Measurements from ENCODE around the gene AP2B1.
"Not testable (repeated sequence)": the region's sequence is repeated elsewhere in the genome, so short reads cannot be mapped to it uniquely, and the experiment has no call there.

AP2B1 gene

GRCh38 chr17:35578197-35578928 lies 8.8 kb upstream of the AP2B1 start, which contains the start of gene PEX12:
Gene PEX12, minus strand, starts transcription at chr17:35578571. Its CDS starts 550 bp downstream, at chr17:35578021.
- DNase-seq: no peak

DNA sequence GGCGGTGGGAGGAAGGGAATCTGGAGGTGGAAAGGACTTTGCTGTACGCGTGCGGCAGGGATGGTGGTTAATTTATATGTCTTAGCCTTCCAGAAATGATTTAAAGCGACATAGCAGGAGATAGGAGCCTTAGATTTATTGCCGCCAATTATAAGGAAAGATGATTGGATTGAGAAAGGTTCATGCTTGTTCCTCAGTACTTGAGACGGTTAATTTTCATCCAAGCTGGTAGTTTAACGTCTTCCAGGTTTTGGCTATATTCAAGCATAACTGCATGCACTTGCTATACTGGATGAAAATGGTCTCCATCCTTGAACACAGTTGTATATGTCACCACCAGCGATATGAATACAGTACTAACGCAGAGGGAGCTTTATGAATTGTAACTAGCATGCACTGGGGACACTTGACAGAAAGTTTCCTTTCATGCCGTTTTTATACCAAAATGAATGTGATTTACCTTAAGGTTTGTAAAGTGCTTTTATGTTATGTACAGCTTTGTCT lies 8.1 kb upstream of the AP2B1 start:
- no peak for DNase-seq

DNA sequence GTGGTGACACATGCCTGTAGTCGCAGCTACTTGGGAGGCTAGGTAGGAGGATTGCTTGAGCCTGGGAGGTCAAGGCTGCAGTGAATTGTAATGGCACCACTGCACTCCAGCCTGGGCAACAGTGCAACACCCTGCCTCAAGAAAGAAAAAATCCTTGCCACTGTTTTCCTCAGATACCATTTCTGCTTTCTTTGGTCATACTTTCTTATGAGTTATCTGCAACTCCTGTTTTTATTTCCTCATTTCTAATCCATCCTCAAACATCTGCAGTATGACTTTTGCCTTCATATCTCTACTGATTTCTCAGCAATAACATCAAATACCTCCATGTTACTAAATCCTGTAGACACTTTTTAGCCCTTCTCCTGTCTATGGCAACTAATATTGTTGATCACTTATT lies 3.1 kb upstream of the AP2B1 start:
- DNase-seq: no peak

- no peak for DNase-seq
Observed at GRCh38 chr17:35586569-35587073, 501 bp upstream of the AP2B1 start.

DNA sequence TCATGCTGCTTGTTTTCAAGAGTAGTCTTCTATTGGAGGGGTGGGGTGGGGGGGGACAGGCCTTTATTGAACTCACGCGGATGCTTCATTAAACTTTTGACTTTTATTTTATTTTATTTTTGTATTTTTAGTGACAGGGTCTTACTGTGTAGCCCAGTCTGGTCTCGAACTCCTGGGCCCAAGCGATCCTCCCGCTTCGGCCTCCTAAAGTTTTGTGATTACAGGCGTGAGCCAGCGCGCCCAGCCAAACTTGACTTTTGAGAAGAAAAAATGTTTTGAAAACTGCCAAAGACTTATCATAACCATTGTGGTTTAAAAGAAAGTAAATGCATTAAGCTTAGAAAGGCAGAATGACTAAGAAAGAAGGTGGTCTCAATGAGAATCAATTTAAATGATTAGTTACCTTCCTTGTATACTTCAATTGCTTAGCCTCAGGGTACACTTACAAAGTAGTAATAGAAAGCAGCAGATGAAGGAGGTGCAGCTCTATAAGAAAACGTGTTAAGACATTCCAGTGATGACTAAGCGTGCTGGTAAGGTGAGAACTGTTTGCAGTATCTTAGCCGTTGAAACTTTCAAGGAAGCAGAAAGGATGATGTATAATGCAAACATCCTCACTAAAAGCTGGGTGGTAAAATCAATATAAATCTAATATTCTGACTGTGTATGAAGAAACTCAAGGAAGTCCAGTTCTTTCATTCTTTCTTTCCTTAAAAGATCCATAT lies 1.2 kb downstream of the AP2B1 start:
- DNase-seq: no peak

GRCh38 chr17:35596072-35596471 lies 8.9 kb downstream of the AP2B1 start:
- DNase-seq: no peak

DNA sequence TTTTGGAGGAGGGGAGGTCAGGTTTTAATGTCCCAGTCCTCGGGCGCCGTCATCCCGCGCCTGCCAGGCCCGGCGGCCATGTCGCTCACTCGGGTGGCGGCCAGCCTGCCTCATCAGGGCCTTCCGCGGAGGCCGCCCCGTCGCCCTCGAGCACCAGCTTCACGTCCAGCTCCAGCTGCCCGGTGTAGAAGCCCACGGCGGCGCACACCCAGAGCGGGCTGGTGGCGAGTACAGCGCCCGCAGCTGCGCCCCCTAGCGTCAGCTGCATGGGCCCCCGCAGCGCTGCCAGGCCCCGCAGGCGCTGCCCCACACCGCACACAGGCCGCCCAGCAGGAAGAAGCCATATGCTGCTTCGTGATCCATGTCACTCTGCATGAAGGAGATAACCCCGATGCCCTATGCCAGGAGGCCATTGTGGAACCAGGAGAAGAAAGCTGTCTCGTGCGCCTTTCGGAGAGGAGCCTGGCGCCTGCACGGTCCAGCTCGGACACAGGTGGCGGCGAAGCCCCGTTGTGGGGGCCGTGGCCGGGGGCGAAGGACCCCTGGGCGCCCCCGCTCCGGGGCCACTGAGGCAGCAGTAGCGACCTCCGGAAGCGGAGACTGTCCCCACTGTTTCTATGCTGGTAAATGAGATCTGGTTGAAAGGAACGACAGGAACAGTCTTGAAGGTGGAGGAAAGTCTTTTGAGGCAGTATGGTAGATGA lies 9.6 kb downstream of the AP2B1 start:
- DNase-seq: no peak

DNA sequence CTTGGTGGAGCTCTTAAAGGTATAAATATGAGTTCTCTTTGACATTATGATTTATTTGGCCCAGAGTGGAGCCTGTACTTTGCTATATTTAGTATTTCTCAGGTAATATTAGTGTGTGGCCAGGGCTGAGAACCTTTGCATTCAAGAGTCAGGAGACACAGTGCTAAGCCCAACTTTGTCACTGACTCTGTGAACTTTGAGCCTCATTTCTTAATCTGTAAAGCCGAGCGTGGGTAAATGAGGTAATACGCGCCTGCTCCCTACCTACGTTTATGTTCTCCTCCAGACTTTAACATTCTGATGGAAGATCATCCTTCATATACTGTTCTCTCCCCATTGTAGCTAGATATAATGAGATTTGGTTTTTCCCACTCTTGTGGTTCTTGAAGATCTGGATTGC lies 10.5 kb downstream of the AP2B1 start:
- DNase-seq: no peak

DNA sequence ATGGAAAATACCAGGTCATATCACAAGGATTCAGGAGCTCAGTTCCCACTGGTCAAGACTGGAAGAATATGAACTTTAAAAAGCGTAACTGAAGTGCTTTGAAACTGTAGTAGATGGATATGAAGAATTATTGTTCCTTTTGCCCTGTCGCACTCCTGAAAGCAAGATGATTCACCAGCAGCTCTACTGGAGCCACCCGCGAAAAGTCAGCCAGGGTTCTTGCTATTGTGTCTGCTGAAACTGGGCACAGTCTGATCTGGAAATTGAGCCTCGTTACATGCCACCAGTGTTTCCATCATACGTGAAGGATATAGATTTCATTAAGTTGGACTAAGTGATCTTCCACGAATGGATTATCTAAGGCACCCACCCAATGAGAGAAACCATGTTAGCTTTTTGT lies 16.6 kb downstream of the AP2B1 start:
- no peak for DNase-seq

GRCh38 chr17:35605678-35606077 lies 18.6 kb downstream of the AP2B1 start:
- no peak for DNase-seq

GRCh38 chr17:35607239-35607847 lies 20.2 kb downstream of the AP2B1 start:
- DNase-seq: no peak

DNA sequence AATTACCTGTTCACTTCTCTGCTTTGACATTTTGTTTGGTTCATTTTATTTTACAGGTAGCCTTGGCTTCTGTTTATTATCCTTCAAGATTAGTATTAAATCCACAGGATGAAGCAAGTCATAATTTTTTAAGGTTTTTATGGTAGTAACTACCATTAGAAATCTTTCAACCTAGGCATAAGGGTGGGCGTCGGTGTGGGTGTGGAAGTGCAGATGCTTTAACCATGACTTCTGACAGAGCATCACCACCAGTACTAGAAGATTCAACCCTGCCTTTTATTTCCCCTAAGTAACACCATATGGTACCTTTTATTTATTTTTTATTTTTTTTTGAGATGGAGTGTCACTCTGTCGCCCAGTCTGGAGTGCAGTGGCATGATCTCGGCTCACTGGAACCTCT lies 22.7 kb downstream of the AP2B1 start:
- DNase-seq: no peak

- DNase-seq: not testable (repeated sequence)
Observed at GRCh38 chr17:35610746-35611145, 23.6 kb downstream of the AP2B1 start.

- DNase-seq: no peak
Observed at GRCh38 chr17:35612924-35613521, 25.9 kb downstream of the AP2B1 start.

GRCh38 chr17:35614810-35615209 lies 27.7 kb downstream of the AP2B1 start:
- no peak for DNase-seq

DNA sequence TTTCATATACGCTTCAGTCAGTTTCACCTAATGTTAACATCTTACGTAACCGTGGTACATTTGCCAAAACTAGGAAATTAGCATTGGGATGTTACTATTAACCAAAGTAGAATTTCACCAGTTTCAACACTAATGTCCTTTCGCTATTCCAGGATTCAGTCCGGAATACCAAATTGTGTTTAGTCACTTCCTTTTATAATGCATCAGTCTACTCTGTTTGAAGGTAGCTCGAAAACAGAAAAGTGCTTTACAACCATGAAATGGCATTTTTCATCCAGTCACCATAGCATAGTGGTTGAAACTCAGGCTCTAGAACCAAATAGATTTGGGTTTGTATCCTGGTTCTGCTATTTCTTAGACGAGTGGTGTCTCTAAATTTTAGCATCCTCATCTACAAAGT lies 29.4 kb downstream of the AP2B1 start:
- DNase-seq: no peak

- no peak for DNase-seq
Observed at GRCh38 chr17:35617505-35617904, 30.4 kb downstream of the AP2B1 start.

DNA sequence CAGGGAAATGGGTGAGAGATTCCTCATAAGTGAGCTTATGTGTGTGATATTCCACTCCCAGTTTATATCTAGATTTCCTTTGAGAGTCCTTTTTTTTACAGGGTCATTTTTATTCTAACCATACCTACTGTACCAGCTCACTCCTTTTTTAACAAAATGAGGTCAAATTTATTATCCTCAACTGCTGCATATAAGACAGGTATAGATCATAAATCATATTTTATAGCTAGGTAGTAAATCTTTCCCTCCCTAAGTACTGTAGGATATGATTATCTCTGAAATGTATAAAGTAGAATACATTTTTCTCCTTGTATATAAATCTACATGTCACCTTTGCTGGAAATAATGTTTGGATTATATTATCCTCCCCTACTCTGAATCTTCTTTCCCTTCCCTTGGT lies 31.5 kb downstream of the AP2B1 start:
- no peak for DNase-seq

- no peak for DNase-seq
Observed at GRCh38 chr17:35621768-35622167, 34.6 kb downstream of the AP2B1 start.

- no peak for DNase-seq
Observed at GRCh38 chr17:35627417-35627816, 40.3 kb downstream of the AP2B1 start.

DNA sequence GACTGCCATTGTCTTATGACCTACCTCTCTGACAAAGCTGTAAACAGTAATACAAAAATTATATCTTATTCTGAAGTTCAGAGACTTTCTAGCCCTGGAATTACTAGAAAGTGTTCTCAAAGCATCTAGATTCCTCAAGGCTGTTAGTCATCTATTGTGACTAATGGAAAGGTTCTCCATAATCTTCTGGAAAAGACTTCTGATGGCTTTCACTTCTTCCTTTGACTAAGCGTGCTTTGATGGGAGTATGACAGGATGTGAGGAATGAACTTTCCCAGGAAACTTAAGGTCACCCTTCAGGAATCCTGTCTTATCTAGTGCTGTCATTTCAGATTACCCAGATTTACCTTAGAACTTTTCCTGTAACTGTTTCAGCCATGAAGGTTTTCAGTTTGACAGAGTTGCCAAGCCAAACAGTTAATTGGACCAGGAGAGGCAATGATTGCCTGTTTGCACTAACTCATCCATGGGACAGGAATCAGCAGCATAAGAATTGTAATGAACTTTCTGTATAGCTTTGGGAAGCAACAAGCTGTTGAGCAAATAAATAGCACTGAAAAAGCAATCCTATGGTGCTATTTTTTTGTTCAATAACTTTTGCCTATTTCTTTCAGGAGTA lies 43.5 kb downstream of the AP2B1 start:
- DNase-seq: no peak

- DNase-seq: no peak
Observed at GRCh38 chr17:35641032-35641431, 53.9 kb downstream of the AP2B1 start.

Measured in cortex of kidney (tissue), 1 donor.